A549 treated with AZD9567 at 1 μM for 4 hours (cell line): ENCODE measurements around the gene PDE9A. TPM values are rescaled to one million over a fixed set of nuclear protein-coding genes. Genes with fewer than 3 reads are reported as not detected.

Experiments used
- total RNA-seq: library from RNA; stranded (reverse); fragments of 200-300 nt; extraction: Qiagen RNA extraction; gene quantifications from 5 replicates; pipeline ENCODE4 v1.2.3, GENCODE V29; 2022; ENCODE audit not compliant: insufficient read depth

Gene PDE9A
- total RNA-seq: 0.91 to 1.2 TPM (median 1.1 TPM) in 4 of 5 replicates, not detected in the other

DNA sequence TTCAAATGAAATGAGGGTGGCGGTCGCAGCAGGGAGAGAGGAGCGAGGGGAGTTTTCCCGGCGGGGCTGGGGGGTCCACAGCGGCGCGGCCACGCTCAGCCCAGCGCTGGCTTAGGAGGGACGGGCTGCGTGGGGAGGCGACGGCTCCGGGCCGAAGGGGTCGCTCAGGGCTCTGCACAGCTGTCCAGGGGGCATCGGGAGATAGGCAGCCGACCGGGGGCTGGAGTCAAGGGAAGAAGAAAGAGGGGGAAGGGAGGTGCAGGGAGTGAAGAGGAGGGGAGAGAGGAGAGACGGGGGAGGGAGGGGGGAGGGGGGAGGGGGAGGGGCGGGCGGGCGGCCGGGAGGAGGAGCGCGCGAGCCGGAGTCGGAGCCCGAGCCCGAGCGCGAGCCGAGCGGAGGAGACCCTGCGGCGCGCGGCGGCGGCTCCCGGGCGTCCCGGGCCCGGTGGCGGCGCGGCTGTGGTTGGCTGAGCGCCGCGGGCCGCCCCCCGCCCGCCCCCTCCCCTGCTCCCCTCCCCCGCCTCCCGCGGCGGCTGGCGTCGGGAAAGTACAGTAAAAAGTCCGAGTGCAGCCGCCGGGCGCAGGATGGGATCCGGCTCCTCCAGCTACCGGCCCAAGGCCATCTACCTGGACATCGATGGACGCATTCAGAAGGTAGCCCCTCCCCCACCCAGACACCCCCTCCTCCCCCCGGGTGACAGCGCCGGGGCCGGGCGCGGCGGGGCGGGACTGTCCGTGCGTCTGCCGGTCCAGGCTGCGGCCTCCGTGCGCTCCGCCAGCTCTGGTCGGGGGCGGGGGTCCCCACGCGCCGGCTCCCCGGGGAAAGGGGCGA lies at the start of gene PDE9A:
PDE9A (plus strand) TSS at position 391 of the 831 bp plus-strand sequence; CDS start at position 585, 194 bp downstream.

Other genes starting within 250 kb of the PDE9A start
- gene UBASH3A, start 249.7 kb upstream of the PDE9A start, total RNA-seq: 0.14 to 0.19 TPM (median 0.16 TPM) in 4 of 5 replicates, not detected in the other
- gene RSPH1, start 157.4 kb upstream of the PDE9A start, total RNA-seq: 0.39 to 0.88 TPM (median 0.60 TPM) in 4 of 5 replicates, not detected in the other
- gene SLC37A1, start 139.8 kb upstream of the PDE9A start, total RNA-seq: 1.3 to 3.3 TPM (median 2.9 TPM) in 5 replicates
- gene WDR4, start 225.9 kb downstream of the PDE9A start, total RNA-seq: 19.4 to 31.1 TPM (median 29.5 TPM) in 5 replicates
- gene NDUFV3, start 239.7 kb downstream of the PDE9A start, total RNA-seq: 20.7 to 24.5 TPM (median 22.2 TPM) in 5 replicates